HG03060 (cell line): ENCODE measurements around the gene MYO10.
"Not testable (repeated sequence)": the region's sequence is repeated elsewhere in the genome, so short reads cannot be mapped to it uniquely, and the experiment has no call there.

Experiments used
- ATAC-seq: cut with Tn5 transposase; IDR thresholded peaks from one replicate; pipeline ENCODE4 v1.9.1; 2021; ENCODE audit warnings: low read depth, moderate number of reproducible peaks; ENCODE audit not compliant: unreplicated experiment

The MYO10 gene

DNA sequence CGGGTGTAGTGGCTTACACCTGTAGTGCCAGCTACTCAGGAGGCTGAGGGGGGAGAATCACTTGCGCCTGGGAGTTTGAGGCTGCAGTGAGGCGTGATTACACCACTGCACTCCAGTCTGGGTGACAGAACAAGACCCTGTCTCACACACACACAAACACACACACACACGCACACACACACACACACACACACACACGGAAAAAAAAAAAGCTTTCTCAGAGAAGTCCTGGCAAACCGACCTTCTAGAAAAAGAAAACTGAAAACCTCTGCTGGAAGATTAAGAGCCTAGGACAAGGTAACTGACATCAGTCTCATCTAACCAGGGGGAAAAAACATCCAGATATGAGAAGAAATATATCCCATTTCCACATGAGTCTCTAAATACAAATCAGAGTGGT, 178.9 kb downstream of the MYO10 start:
- no peak for ATAC-seq

DNA sequence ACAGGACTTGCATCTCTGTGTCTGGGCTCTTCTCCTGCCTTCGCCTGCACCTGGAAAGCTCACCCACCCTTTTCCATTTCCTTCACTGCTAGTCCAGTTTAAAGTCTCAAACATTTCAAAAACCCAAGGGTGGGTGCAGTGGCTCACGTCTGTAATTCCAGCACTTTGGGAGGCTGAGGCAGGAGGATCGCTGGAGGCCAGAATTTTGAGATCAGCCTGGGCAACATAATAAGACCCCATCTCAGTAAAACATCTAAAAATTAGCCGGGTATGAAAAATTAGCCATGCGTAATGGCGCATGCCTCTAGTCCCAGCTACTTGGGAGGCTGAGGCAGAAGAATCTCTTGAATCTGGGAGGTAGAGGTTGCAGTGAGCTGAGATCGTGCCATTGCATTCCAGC, 179.4 kb downstream of the MYO10 start:
- no peak for ATAC-seq

DNA sequence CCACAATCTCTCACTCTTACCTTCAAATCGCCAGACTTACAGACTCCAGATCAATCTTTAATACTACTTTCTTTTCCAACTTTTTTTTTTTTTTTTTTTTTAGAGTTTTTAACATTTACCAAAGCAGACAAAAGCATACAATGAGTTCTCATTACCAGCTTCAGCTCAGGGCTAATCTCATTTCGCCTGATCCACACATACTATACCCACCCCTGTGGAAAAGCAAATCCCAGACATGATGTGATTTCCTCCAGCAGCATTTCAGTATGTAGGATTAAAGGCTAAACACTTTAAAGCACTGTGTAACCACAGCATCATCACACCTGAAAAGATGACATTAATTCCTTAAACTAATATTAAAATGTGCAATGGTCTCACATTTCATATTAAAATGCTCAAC, 180.4 kb downstream of the MYO10 start:
- ATAC-seq: no peak

DNA sequence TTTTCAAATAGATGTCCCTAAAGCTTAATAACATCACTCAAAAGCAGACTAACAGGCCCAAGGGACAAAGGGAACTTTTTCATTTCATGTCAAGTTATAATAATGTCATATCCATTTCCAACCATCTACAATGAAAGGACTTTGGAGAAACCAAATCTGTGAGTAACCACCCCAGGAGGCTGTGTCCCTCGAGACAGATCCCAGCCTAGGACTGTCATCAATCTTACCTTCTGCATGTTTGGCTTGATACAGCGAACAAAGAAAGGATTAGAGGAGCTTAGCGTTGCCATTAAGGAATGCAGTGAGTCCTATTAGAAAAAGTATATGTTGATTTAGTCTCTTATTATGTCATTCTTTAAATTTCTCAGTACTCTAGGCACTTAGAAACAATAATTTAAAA, 181.5 kb downstream of the MYO10 start:
- ATAC-seq: no peak

DNA sequence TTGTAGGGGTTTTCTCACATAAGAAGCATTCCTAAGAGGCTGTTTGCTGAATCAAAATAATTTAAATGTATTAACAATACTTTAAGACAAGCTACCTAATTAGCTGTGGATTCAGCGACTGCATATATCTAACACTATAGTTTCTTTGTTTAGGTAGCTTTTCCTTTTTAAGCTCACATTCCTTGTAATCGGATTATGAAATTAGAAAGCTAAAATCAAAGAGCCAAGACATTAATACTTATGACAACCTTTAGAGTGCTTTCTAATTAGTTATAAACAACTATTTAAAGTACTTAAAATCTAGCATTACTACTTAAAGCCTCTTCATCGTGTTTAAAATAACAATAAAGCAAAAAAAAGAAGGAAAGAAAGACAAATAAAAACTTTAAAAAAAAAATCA, 182.0 kb downstream of the MYO10 start:
- no peak for ATAC-seq

DNA sequence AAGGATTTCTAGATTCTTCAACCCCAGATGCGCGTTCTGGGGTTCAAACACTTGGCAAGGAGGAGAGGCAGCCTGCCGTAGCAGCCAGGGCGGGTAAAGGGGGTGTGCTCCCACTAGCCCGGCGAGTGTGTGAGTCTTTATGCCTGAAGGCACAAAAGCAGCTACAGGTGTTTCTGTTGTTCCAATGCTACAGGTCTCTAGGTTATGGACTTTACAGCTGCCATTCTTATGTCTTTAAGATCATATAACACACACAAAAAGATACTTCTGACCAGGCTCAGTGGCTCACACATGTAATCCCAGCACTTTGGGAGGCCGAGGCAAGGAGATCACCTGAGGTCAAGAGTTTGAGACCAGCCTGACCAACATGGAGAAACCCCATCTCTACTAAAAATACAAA, 185.6 kb downstream of the MYO10 start:
- ATAC-seq: no peak

DNA sequence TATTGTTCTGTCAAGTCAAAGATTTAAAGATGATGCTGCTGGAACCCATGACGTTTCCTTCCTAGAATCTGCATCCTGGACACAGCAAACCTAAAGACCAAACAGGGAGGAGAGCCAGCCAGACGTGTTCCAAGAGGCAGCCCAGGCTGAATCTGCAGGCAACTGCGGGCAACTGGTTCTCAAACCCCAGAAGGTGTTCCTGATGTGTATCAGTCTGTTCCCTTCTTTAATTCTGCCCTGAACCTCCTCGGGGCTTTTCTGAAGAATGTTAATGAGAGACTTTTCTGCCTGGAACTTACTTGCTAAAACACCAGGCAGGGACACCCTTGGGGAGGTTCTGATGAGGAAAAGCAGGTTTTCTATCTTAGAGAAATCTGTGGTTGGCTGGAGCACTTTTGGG, 186.5 kb downstream of the MYO10 start:
- ATAC-seq: no peak

- no peak for ATAC-seq
Observed at GRCh38 chr5:16744164-16744880, 191.8 kb downstream of the MYO10 start.

GRCh38 chr5:16742938-16743337, 193.2 kb downstream of the MYO10 start:
- ATAC-seq: no peak

DNA sequence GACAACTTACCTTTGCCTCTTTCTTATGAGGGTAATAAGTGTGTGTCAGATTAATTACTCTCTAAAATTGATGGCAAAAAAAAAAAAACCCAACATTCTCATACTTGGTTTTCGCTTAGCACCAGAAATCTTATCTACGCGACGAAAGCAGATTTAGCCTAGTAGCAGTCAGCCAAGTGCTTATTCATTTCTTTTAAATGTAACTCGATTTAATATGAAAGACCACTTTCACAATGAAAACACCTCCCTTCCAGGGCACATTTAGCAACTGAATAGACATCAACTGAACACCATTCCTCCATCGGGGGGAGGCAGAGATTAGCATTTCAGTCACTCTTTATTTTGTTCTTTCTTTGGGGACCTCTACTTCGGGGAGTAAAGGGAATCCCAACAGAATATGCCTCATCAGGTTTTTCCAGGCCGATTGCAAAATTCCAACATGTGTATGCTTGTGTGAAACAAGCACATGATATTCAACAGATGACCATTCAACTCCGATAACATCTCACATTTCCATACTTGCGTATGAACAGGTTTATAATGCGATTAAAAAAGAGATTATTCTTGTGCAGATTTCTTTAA, 195.2 kb downstream of the MYO10 start:
- ATAC-seq: no peak

GRCh38 chr5:16740066-16740810, 195.8 kb downstream of the MYO10 start:
- no peak for ATAC-seq

GRCh38 chr5:16738393-16738792, 197.7 kb downstream of the MYO10 start:
- not testable (repeated sequence) for ATAC-seq

- ATAC-seq: no peak
Observed at GRCh38 chr5:16737620-16738364, 198.3 kb downstream of the MYO10 start.

DNA sequence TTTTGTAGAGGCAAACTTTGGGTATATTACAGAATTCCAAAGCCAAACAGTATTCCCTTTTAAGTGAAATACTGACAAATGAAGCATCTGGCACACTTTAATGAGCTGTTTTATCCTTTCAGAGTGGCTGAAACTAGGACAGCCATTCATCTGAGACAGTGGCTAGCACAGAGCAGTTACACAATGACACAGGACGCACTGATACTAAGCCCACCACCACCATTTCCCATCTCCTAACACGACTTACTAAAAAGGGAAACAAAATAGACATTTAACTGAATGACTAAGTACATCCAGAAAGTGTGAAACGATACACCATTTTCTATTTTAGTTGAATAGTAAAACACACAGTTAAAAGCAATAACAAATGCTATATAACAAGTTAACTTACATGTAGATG, 198.9 kb downstream of the MYO10 start:
- ATAC-seq: no peak

- ATAC-seq: no peak
Observed at GRCh38 chr5:16736158-16736995, 199.7 kb downstream of the MYO10 start.

DNA sequence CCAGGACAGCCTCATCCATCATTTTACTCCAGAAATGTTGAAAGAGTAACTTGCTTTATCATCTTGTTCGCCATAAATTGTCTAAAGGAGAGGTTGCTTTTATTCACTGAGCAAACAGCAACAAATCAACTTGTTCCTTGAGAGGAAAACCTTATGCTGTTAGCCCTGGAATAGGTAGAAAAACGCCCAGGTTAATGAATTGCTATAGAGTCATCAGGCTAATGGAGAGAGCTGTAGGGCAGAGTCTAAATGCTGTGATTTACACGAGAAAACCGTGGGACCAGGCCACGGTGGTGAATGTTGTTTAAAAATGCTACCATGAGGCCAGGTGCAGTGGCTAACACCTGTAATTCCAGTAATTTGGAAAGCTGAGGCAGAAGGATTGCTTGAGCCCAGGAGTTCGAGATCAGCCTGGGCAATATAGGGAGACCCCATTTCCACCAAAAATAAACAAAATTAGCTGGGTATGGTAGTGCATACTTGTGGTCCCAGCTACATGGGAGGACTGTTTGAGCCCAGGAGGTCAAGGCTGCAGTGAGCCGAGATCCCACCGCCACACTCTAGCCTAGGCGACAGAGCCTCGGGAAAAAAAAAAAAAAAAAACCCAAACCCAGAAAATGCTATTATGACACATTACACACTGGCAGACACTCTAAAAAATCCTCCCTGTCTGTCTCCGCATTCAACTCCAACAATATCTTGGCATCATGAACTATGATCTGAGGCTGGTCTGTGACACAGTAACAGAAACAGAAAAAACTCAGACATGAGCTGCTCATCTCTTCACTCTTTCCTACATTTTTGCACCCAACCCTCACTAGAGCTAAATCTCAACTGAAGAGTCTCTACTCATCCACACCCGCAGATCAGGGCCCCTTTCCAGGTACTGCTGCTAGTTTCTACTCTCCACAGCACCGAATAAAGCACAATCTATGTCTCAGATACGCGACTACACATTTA, 200.7 kb downstream of the MYO10 start:
- no peak for ATAC-seq

- ATAC-seq: no peak
Observed at GRCh38 chr5:16733331-16734006, 202.6 kb downstream of the MYO10 start.

- ATAC-seq: no peak
Observed at GRCh38 chr5:16732356-16732755, 203.7 kb downstream of the MYO10 start.
